ENCODE measurements around the gene TMEM220.

TMEM220 gene

GRCh38 chr17:10664571-10664970 lies 65.3 kb downstream of the TMEM220 start:
- DNase-seq (ENCODE audit: low read depth in 2 of 2), result no peak
